CMK (cell line): Measurements from ENCODE around the gene TMUB1.
"Not testable (repeated sequence)": the region's sequence is repeated elsewhere in the genome, so short reads cannot be mapped to it uniquely, and the experiment has no call there.

Source experiments
- DNase-seq: peaks from one replicate; pipeline ENCODE4 v3.0.0-alpha.2; 2010; ENCODE audit warnings: low read depth

TMUB1 gene

GRCh38 chr7:151053096-151053495, 30.2 kb downstream of the TMUB1 start:
- DNase-seq: no peak

DNA sequence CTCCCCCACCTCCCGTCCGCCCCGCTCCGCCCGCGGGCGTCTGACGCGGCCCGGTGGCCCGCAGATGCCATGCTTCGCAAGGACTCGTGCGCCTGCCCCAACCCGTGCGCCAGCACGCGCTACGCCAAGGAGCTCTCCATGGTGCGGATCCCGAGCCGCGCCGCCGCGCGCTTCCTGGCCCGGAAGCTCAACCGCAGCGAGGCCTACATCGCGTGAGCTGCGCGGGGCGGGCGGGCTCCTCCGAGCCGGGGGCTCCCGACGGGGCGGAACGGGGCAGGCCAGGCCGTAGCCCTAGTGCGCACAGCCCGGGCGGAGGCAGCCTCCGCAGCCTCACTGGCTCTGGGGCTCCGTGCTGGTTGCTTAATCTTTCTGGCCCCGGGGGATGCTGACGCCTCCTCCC, 32.2 kb downstream of the TMUB1 start:
- no peak for DNase-seq

GRCh38 chr7:151048911-151049463, 34.3 kb downstream of the TMUB1 start:
- DNase-seq: no peak

GRCh38 chr7:151047976-151048815, 35.1 kb downstream of the TMUB1 start, which contains the start of gene ASIC3:
ASIC3 (plus strand) TSS chr7:151048531; CDS start chr7:151048886, 355 bp downstream.
- DNase-seq: no peak

DNA sequence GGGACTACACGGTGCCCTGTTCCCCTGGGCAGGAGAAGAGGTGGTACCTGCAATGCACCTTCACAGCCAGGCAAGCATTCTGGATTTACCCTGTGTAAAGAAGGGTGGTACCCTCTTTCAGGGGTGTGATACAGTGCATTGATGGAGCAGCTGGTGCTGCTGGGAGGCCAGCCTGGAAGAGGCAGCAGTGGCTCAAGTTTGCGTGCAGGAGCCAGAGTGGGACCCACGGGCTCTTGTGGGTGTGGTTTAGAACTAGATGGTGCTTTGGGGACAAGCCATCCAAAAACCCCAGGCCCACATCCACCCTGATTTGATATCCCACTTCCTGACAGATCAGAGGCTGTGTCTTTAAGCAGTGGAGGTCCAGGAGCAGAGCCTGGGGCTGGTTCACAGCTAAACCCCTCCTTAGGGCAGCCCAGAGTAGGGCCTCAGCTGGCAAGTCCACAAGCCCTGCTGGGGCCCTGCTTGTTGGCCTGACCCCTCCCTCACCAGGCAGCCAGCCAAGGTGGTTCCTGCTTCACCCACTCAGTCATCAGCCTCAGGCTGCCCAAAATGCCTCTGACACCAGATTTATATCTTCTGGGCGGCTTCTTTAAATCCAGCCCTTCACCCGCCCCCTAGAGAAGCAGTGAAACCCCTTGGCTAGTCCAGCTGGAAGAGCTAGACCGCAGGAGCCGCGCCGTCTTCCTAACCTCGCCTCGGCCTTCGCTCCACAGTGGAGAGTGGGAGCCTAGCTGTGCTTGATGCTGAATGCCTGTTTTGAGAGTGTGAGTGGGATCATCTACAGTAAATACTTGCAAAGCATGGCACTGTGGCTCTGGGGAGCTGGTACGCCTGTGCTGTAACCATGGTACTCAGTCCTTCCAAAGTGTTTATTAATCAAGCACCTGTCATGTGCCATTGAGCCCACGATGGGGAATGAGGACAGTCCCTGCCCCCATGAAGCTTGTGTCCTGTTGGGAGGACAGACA, 36.4 kb downstream of the TMUB1 start:
- DNase-seq: no peak

DNA sequence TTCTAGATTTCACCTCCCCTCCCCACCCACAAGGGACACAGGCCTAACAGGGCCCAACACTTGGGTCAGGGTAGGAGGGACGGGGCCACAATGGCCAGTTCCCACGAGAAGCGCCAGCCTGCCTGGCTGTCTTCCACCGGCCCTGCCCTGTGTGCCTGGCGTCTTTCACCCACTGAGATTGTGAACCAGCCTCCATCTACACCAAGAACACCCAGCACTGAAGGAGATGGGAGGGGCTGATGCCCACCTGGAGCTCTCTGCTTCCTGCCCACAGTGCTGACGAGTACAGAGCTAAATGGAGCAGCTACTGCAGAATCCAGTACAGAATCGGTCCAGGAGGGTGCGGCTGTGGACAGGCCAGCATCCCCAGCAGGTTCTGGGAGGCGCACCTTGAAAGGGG, 37.3 kb downstream of the TMUB1 start:
- no peak for DNase-seq

GRCh38 chr7:151045262-151045661, 38.0 kb downstream of the TMUB1 start:
- DNase-seq: no peak

GRCh38 chr7:151043959-151044358, 39.3 kb downstream of the TMUB1 start:
- no peak for DNase-seq

DNA sequence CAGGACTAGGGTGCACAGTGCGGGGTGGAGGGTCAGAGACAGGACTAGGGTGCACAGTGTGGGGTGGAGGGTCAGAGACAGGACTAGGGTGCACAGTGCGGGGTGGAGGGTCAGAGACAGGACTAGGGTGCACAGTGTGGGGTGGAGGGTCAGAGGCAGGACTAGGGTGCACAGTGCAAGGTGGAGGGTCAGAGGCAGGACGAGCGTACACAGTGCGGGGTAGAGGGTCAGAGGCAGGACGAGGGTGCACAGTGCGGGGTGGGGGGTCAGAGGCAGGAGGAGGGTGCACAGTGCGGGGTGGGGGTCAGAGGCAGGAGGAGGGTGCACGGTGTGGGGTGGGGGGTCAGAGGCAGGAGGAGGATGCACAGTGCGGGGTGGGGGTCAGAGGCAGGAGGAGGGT, 39.8 kb downstream of the TMUB1 start:
- not testable (repeated sequence) for DNase-seq

GRCh38 chr7:151040616-151041375, 42.5 kb downstream of the TMUB1 start:
- DNase-seq: no peak

GRCh38 chr7:151039850-151040548, 43.3 kb downstream of the TMUB1 start:
- DNase-seq: no peak

- DNase-seq: peak; percentile 92
These were observed 44.1 kb downstream of the TMUB1 start for GRCh38 chr7:151038951-151039849.

DNA sequence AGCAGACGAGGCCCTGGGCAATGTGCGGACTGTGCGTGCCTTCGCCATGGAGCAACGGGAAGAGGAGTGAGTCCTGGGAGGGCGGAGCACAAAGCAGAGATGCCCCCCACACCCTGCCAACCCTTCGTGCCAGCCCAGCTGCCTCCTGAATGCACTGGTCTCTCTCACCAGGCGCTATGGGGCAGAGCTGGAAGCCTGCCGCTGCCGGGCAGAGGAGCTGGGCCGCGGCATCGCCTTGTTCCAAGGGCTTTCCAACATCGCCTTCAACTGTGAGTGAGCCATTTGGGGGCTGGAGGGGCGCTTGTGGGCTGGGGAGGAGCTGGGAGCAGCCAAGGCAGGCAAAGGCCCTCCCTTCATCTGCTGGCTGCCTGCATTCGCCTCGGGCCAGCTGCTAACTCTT, 47.4 kb downstream of the TMUB1 start:
- DNase-seq: no peak

DNA sequence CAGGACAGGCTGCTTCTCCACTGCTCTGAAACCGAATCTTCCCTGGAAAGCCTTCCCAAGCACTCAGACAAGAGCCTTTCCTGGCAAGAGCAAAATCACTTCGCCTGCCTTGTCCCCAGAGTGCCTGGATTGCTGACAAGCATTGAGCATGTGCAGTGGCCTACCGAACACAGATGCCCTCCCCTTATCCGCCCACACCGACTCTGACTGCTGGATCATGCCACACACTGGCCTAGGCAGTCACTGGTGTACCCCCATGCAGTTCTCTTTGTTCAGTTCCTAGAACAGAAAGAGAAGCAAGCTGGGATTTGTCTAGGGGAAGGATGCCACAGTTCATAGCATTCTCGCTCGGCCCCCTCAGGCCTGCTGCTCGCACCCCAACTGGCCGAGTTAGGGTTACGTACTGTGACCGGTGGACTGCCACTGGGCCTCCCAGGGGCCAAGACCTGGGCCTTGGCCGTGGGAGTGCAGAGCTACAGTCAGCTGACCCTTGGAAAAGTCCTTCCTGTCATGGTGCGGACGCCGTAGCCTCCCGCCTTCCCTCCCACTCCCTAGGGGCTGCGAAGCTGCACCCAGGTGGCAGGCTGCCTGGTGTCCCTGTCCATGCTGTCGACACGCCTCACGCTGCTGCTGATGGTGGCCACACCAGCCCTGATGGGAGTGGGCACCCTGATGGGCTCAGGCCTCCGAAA, 48.1 kb downstream of the TMUB1 start:
- DNase-seq: no peak

GRCh38 chr7:151034312-151035025, 48.8 kb downstream of the TMUB1 start:
- no peak for DNase-seq

DNA sequence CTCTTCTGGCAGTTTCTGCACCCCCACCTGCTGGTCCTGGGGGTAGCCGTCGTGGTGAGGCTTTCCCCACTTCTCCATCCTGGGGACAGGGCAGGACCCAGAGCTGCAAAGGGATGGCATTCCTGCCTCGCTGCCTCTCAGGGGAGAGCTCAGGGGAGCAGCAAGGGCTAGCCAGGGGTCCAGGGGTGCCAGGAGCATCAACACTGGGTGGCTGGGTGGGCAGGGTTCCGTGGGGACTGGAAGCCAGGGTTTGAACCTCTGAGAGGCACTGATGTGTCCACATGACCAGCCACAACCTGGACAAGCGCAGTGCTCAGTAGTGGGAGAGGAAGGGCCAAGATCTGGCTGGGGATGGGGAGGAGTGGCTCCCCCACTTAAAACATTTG, 49.4 kb downstream of the TMUB1 start:
- no peak for DNase-seq

DNA sequence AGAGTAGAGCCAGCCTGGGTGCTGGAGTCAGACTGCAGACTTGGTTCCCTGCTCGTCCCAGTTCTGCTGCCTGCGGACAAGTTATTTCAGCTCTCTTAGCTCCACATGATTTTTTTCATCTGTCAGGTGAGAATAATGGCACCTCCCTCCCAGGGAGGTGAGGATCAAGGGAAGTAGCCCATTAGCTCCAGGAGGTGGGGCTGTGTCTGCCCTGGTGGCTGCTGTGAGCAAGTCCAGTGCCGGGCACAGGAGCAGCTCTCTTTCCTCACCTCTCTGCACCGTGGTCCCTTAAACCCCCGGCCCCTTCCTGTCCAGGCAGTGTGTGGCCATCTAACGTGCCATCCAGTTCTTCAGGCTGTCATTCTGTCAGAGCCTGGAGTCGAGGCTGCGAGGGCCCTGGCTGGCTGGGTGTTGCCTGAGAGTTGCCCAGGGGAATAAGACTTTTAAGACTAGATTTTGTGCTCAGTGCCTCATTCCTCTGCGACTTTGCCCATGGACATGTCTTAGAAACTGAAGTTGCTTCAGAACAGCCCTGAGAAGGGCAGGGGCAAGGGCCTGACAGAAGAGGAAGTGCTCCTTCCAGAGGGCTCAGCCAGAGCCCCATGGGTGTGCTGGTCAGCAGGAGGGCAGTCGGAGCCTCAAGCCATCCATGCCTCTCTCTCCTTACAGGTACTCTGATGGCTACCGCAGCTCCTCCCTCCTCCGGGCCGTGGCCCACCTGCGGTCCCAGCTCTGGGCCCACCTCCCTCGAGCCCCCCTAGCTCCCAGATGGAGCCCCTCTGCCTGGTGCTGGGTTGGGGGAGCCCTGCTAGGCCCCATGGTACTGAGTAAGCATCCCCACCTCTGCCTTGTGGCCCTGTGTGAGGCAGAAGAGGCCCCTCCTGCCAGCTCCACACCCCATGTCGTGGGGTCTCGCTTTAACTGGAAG, 50.1 kb downstream of the TMUB1 start:
- DNase-seq: no peak
